ENCODE measurements around the gene TMPRSS11E. TPM values are rescaled to one million over a fixed set of nuclear protein-coding genes. Genes with fewer than 3 reads are reported as not detected.
"Not testable (repeated sequence)": the region's sequence is repeated elsewhere in the genome, so short reads cannot be mapped to it uniquely, and the experiment has no call there.

The TMPRSS11E gene
- total RNA-seq, 4 donors from 2014 or later = 175 to 359 (median 271) TPM

DNA sequence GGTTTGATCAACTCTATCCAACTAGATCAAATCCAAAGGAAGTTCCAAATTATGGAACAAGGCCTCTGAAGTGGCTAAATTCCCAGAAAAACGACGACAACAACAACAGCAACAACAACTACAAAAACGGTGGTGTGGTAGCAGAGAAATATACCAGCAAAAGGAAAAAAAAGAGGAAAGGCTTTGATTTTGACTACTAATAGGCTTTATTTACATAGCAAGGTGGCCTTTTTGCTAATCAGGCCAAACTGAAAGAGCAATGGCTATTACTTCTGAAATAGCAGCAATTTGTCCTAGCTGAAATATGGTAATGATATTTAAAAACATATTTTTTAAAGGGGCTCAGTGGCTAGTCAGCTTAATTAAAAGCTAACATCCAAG lies 40.8 kb upstream of the TMPRSS11E start:
- WGBS, 2 donors = 60 to 71% methylated on average over 3 of the region's 3 CpGs
- intact Hi-C loops (cut with DNase I) = no loop called here

DNA sequence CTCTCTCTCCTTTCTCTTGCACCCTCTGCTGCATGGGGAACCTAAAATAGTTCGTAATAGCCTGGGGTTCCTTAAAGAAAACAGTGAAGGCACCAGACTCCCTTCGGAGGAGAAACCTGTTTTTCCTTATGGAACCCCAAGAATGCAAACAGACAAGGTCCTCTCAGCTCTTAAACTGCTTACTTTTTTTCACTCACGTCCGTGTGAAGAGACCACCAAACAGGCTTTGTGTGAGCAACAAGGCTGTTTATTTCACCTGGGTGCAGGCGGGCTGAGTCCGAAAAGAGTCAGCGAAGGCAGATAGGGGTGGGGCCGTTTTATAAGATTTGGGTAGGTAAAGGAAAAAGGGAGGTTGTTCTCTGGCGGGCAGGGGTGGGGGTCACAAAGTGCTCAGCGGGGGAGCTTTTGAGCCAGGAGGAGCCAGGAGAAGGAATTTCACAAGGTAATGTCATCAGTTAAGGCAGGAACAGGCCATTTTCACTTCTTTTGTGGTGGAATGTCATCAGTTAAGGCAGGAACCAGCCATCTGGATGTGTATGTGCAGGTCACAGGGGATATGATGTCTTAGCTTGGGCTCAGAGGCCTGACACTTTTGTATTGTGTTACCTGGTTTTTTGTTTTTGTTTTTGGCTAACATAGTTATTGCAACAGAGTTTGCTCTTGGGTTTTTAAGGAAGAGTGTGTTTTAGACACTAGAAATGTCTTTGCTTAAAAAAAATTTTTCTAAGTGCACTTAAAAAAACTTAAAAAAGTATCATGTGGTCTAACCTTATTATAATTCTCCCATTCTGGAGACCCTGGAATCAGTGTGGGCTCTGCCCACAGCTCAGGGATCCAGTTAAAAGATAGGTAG lies 40.0 kb upstream of the TMPRSS11E start:
- DNase-seq; H3K27me3 ChIP-seq; H3K4me3 ChIP-seq; intact Hi-C loops (cut with DNase I); H3K27ac ChIP-seq; H3K36me3 ChIP-seq; H3K4me1 ChIP-seq; H3K9me3 ChIP-seq: not testable (repeated sequence)
- 52 to 55% methylated on average over 6 to 10 of the region's 10 CpGs for WGBS, 2 donors

More for the DNA sequence above, 40.8 kb upstream of the TMPRSS11E start:
- Histone ChIP-seq H3K27me3 (no peaks in the 10 kb centered on the region), H3K4me1 (peaks cover 0 to under 1% (median 0%) of the 10 kb centered on the region in 3 donors), H3K36me3 (no peaks in the 10 kb centered on the region), H3K9me3 (no peaks in the 10 kb centered on the region), H3K27ac (no peak overlapping the region), H3K4me3 (no peak overlapping the region)
- TF ChIP-seq POLR2A (IDR thresholded peaks at IDR 0.05) = no peak
- TF ChIP-seq, protein P1, sequence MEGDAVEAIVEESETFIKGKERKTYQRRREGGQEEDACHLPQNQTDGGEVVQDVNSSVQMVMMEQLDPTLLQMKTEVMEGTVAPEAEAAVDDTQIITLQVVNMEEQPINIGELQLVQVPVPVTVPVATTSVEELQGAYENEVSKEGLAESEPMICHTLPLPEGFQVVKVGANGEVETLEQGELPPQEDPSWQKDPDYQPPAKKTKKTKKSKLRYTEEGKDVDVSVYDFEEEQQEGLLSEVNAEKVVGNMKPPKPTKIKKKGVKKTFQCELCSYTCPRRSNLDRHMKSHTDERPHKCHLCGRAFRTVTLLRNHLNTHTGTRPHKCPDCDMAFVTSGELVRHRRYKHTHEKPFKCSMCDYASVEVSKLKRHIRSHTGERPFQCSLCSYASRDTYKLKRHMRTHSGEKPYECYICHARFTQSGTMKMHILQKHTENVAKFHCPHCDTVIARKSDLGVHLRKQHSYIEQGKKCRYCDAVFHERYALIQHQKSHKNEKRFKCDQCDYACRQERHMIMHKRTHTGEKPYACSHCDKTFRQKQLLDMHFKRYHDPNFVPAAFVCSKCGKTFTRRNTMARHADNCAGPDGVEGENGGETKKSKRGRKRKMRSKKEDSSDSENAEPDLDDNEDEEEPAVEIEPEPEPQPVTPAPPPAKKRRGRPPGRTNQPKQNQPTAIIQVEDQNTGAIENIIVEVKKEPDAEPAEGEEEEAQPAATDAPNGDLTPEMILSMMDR (IDR thresholded peaks at IDR 0.05) = no peak
- DNase-seq = no peak

DNA sequence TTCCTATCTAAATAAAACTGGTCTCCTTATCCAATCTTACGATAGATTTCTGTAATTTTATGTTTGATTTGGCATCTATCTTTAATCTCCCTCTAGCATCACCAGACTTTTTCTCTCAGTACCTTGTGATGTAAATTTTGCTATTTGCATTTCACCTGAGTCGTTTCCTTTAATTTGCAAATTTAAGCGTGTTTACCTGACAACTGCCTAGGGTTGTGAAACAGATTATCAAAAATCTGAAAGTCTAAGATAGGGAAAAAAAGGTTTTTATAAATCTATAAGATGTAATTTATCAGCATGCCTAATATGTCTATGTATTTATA lies 39.4 kb upstream of the TMPRSS11E start:
- Histone ChIP-seq H3K36me3 (no peaks in the 10 kb centered on the region), H3K9me3 (no peaks in the 10 kb centered on the region), H3K27me3 (no peaks in the 10 kb centered on the region), H3K4me3 (no peak overlapping the region), H3K27ac (no peak overlapping the region), H3K4me1 (peaks cover 0 to 12% (median 0%) of the 10 kb centered on the region in 3 donors)
- DNase-seq = no peak
- intact Hi-C loops (cut with DNase I) = no loop called here
- 41 to 55% methylated on average over 3 of the region's 3 CpGs for WGBS, 2 donors
- TF ChIP-seq POLR2A (IDR thresholded peaks at IDR 0.05) = no peak
- TF ChIP-seq, protein P1 (IDR thresholded peaks at IDR 0.05) = no peak

DNA sequence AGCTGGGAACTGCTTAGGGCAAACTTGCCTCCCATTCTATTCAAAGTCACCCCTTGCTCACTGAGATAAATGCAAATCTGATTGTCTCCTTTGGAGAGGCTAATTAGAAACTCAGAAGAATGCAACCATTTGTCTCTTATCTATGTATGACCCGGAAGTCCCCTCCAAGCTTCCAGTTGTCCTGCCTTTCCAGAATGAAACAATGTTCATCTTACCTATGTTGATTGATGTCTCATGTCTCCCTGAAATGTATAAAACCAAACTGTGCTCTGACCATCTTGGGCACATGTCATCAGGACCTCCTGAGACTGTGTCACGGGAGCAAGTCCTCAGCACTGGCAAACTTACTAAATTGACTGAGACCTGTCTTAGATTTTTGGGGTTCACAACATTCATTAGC lies 37.1 kb upstream of the TMPRSS11E start:
- Histone ChIP-seq H3K9me3 (no peaks in the 10 kb centered on the region), H3K27me3 (no peaks in the 10 kb centered on the region), H3K36me3 (no peaks in the 10 kb centered on the region), H3K27ac (no peak overlapping the region), H3K4me3 (no peak overlapping the region), H3K4me1 (peaks cover 0 to 12% (median 0%) of the 10 kb centered on the region in 3 donors)
- TF ChIP-seq, protein P1 (IDR thresholded peaks at IDR 0.05) = no peak
- no peak for DNase-seq
- intact Hi-C loops (cut with DNase I) = no loop called here
- WGBS, 2 donors = 64 to 78% methylated on average over 2 of the region's 2 CpGs

DNA sequence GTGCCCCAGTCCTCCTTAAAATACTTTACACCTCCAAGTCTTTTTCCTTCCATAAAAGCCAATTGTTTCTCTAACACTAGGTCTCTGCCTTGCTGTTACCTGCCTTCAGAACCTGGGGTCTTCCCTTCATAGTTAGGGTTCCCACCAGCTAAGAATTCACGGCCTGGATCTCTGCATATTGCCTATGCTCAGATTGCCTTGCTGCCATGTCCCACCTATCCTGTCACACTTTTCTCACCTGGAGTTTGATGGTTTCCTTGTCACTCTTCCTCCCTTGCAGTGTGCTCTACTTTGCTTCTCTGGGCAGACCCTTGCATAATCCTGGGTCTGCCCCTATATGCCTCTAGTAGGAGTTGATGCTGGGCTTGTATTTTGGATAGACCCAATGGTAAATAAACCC lies 36.6 kb upstream of the TMPRSS11E start:
- WGBS, 2 donors = 74 to 86% methylated on average over 1 of the region's 1 CpG
- H3K27me3 ChIP-seq = no peaks in the 10 kb centered on the region
- no peak overlapping the region for H3K27ac ChIP-seq

DNA sequence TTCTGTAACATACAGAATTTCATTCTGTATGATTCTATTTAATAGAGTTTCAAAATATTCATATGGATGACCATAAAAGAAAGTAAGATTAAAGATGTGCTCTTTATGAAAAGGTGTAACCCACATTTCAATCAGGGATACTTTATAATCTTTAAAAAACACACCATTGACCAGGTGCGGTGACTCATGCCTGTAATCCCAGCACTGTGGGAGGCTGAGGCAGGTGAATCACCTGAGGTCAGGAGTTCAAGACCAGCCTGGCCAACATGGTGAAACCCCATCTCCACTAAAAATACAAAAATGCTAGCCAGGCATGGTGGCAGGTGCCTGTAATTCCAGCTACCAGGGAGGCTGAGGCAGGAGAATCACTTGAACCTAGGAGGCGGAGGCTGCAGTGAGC lies 35.2 kb upstream of the TMPRSS11E start:
- DNase-seq; H3K9me3 ChIP-seq; intact Hi-C loops (cut with DNase I); H3K4me3 ChIP-seq; H3K36me3 ChIP-seq; H3K27me3 ChIP-seq: not testable (repeated sequence)
- peaks cover 0 to 29% (median 0%) of the 10 kb centered on the region in 3 donors for H3K4me1 ChIP-seq
- WGBS, 2 donors = 30 to 74% methylated on average over 1 to 2 of the region's 2 CpGs
- H3K27ac ChIP-seq = peak overlapping the region in 2 of 4 donors; percentile 19 to 31

More for the DNA sequence above, 36.6 kb upstream of the TMPRSS11E start:
- no peak for DNase-seq
- Histone ChIP-seq H3K36me3 (no peaks in the 10 kb centered on the region), H3K9me3 (no peaks in the 10 kb centered on the region), H3K4me3 (no peak overlapping the region), H3K4me1 (peaks cover 0 to 15% (median 0%) of the 10 kb centered on the region in 3 donors)
- intact Hi-C loops (cut with DNase I) = no loop called here
- no peak for TF ChIP-seq POLR2A (IDR thresholded peaks at IDR 0.05)
- TF ChIP-seq, protein P1 (IDR thresholded peaks at IDR 0.05) = no peak
